AG09309 (cell line): ENCODE results near the gene MORC3.
"Not testable (repeated sequence)": the region's sequence is repeated elsewhere in the genome, so short reads cannot be mapped to it uniquely, and the experiment has no call there.

Experiments
- DNase-seq: peaks from one replicate; pipeline ENCODE4 v3.0.0-alpha.2; 2010; ENCODE audit warnings: low read depth
- H3K4me3 ChIP-seq: 2 replicates; pipeline ENCODE4 v1.5.1; 2011; ENCODE audit warnings: mild to moderate bottlenecking, low read depth, low read length, moderate library complexity; ENCODE audit not compliant: control insufficient read depth
- CTCF ChIP-seq: IDR thresholded peaks from 2 replicates; pipeline ENCODE4 v1.5.1; 2011; ENCODE audit warnings: mild to moderate bottlenecking, low read depth, low read length, inconsistent platforms; ENCODE audit not compliant: insufficient read depth, control insufficient read depth; ENCODE audit errors: missing control alignments

The MORC3 gene

GRCh38 chr21:36291509-36291908 is 28.5 kb upstream of the MORC3 start:
- no peak overlapping the region for H3K4me3 ChIP-seq

GRCh38 chr21:36297406-36297937 is 22.5 kb upstream of the MORC3 start:
- no peak overlapping the region for H3K4me3 ChIP-seq
- TF ChIP-seq CTCF: no peak
- no peak for DNase-seq

More at GRCh38 chr21:36291509-36291908, 28.5 kb upstream of the MORC3 start:
- no peak for TF ChIP-seq CTCF
- DNase-seq: no peak

- DNase-seq: no peak
- TF ChIP-seq CTCF: no peak
- no peak overlapping the region for H3K4me3 ChIP-seq
Measured at GRCh38 chr21:36297938-36298572, 21.9 kb upstream of the MORC3 start.

- DNase-seq: no peak
- TF ChIP-seq CTCF: no peak
- no peak overlapping the region for H3K4me3 ChIP-seq
Measured at GRCh38 chr21:36306872-36307534, 13.0 kb upstream of the MORC3 start.

- TF ChIP-seq CTCF: no peak
- H3K4me3 ChIP-seq: no peak overlapping the region
- no peak for DNase-seq
Measured at GRCh38 chr21:36310016-36310415, 10.0 kb upstream of the MORC3 start.

GRCh38 chr21:36313446-36313845 is 6.6 kb upstream of the MORC3 start:
- not testable (repeated sequence) for H3K4me3 ChIP-seq, DNase-seq

GRCh38 chr21:36316045-36316444 is 4.0 kb upstream of the MORC3 start:
- H3K4me3 ChIP-seq, DNase-seq: not testable (repeated sequence)
